ENCODE data around the gene FOXD1.

DNA sequence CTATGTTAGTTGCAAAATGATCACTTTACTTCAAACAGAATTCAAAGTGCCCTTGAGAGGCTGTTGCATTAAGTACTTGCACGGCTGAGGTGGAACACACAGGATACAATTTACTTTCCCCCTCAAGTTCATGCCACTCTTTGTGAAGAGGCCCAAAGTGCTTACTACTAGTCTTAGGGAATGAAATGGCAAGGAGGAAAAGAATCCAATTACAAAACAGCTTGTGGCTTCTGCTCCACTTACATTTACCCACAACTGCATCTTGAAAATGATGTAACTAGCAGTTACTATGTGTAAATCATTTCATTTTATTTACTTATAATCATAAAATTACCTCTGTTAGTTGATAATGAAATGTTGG, 14.6 kb downstream of the FOXD1 start:
- TF ChIP-seq, protein P1, sequence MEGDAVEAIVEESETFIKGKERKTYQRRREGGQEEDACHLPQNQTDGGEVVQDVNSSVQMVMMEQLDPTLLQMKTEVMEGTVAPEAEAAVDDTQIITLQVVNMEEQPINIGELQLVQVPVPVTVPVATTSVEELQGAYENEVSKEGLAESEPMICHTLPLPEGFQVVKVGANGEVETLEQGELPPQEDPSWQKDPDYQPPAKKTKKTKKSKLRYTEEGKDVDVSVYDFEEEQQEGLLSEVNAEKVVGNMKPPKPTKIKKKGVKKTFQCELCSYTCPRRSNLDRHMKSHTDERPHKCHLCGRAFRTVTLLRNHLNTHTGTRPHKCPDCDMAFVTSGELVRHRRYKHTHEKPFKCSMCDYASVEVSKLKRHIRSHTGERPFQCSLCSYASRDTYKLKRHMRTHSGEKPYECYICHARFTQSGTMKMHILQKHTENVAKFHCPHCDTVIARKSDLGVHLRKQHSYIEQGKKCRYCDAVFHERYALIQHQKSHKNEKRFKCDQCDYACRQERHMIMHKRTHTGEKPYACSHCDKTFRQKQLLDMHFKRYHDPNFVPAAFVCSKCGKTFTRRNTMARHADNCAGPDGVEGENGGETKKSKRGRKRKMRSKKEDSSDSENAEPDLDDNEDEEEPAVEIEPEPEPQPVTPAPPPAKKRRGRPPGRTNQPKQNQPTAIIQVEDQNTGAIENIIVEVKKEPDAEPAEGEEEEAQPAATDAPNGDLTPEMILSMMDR (IDR thresholded peaks at IDR 0.05 in 4 of 5, conservative IDR thresholded peaks at IDR 0.05 in 1 of 5): no peak
- TF ChIP-seq POLR2A (IDR thresholded peaks at IDR 0.05): no peak
